ENCODE measurements around the gene LDLRAD4. TPM values are rescaled to one million over a fixed set of nuclear protein-coding genes. Genes with fewer than 3 reads are reported as not detected.

LDLRAD4 gene
- total and polyA plus RNA-seq, 2 donors (not counting 1 experiment from before 2014, with no cell fraction given): 13.9 to 35.7 TPM

DNA sequence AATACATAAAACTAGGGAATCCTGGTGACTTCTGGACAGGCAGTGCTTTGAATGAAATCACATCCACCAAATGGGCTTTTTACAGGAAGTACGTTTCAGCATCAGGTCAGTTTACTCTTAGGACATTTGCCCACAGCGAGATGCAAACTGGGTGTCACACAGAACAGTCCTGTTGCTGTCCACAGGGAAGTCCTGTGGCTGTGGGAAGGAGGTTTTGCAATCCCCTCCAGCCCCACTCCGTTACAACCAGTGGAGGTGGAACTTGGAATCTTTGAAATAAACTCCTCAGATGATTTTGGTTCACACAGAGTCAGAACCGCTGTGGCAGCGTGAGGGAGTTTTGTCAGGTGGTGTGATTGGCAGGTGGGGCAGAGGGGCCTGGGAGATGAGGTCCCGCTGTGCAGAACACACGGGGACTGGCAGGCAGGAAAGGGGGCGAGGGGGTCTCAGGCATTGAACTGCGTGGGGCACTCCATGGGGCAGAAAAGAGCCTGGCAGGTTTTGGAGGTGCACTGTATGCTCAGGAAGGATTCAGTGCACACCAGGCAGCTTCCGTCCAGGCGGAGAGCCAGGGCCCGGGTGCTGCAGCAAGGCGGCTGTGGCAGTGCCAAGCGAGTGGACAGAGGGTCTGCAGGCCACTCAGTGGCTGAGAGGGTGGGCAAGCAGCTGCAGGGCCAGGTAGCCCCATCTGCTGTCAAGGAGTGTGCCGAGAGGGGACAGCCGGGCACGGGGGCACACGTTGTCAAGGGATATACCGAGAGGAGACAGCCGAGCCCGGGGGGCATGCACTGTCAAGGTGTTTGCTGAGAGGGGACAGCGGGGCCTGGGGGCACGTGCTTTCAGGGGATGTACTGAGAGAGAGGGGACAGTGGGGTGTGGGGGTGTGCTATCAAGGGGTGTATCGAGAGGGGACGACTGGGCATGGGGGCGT is 148.7 kb downstream of the LDLRAD4 start:
- no peaks in the 10 kb centered on the region for H4K20me1 ChIP-seq (ENCODE audit: control insufficient read depth, insufficient read depth, low read length, poor library complexity, severe bottlenecking)
- intact Hi-C loops (cut with micrococcal nuclease): no loop called here
- Mint-ChIP-seq H3K27me3 (peaks cover 6% of the 10 kb centered on the region), H3K4me1 (peaks cover 8% of the 10 kb centered on the region), H3K4me3 (no peak overlapping the region), H3K27ac (no peak overlapping the region), H3K9me3 (ENCODE audit: insufficient read depth) (no peaks in the 10 kb centered on the region)
- ChIA-PET CTCF (no interaction called here), POLR2A (no interaction called here)
- no peaks in the 10 kb centered on the region for H3K36me3 ChIP-seq (replicated peaks in 1 of 2; ENCODE audit: control extremely low read depth in 1 of 2, control insufficient read depth in 1 of 2, extremely low read depth in 1 of 2, insufficient read depth in 2 of 2, low read length in 1 of 2)
- no peak for ATAC-seq (ENCODE audit: low read depth)
- TF ChIP-seq, protein P1, sequence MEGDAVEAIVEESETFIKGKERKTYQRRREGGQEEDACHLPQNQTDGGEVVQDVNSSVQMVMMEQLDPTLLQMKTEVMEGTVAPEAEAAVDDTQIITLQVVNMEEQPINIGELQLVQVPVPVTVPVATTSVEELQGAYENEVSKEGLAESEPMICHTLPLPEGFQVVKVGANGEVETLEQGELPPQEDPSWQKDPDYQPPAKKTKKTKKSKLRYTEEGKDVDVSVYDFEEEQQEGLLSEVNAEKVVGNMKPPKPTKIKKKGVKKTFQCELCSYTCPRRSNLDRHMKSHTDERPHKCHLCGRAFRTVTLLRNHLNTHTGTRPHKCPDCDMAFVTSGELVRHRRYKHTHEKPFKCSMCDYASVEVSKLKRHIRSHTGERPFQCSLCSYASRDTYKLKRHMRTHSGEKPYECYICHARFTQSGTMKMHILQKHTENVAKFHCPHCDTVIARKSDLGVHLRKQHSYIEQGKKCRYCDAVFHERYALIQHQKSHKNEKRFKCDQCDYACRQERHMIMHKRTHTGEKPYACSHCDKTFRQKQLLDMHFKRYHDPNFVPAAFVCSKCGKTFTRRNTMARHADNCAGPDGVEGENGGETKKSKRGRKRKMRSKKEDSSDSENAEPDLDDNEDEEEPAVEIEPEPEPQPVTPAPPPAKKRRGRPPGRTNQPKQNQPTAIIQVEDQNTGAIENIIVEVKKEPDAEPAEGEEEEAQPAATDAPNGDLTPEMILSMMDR (IDR thresholded peaks at IDR 0.05): no peak
- TF ChIP-seq EZH2 (IDR thresholded peaks at IDR 0.05; ENCODE audit: borderline replicate concordance, insufficient read depth, low read depth, low read length, poor library complexity, severe bottlenecking): no peak
- no peak for DNase-seq
- H3K27ac ChIP-seq (ENCODE audit: low read length in 2 of 2): no peak overlapping the region
- no peak overlapping the region for H3K4me2 ChIP-seq (replicated peaks; ENCODE audit: low read depth, low read length, poor library complexity, severe bottlenecking)
- H3K27me3 ChIP-seq (replicated peaks in 1 of 4; ENCODE audit: control extremely low read depth in 1 of 4, control insufficient read depth in 3 of 4, insufficient read depth in 4 of 4, low read length in 3 of 4): no peaks in the 10 kb centered on the region
- H3K79me2 ChIP-seq (ENCODE audit: control insufficient read depth, insufficient read depth, low read length): no peaks in the 10 kb centered on the region
- 90% methylated on average over 25 of the region's 26 CpGs for WGBS (ENCODE audit: insufficient coverage)
- peaks cover 0 to 3% (median 0%) of the 10 kb centered on the region in 3 donors for H3K9me3 ChIP-seq (ENCODE audit: control extremely low read depth in 1 of 3, control insufficient read depth in 2 of 3, insufficient read depth in 1 of 3, low read length in 2 of 3)
- H3K4me1 ChIP-seq (ENCODE audit: control insufficient read depth in 2 of 2, insufficient read depth in 2 of 2, low read length in 2 of 2): peaks cover 9 to 17% of the 10 kb centered on the region in 2 donors
- H3K4me3 ChIP-seq (ENCODE audit: control extremely low read depth in 1 of 5, extremely low read depth in 1 of 5, insufficient read depth in 1 of 5, low read depth in 2 of 5, low read length in 4 of 5): no peak overlapping the region
- no peak overlapping the region for H2AFZ ChIP-seq (ENCODE audit: insufficient read depth, low read depth, low read length, poor library complexity, severe bottlenecking)
- H3K9ac ChIP-seq (ENCODE audit: low read length): no peak overlapping the region
